Panc1 (cell line): ENCODE measurements around the gene MYRF. TPM values are rescaled to one million over a fixed set of nuclear protein-coding genes. Genes with fewer than 3 reads are reported as not detected.

ENCODE experiments used
- ATAC-seq: fragments of 200-7000 bp; cut with Tn5 transposase; 2 replicates; pipeline ENCODE4 v1.9.1; 2020; ENCODE audit warnings: mild to moderate bottlenecking, moderate library complexity
- BruUV-seq: library from RNA; stranded (reverse); fragments of 400-500 nt; replicated peaks from 2 replicates; lab custom pipeline; 2021; lab: Mats Ljungman, UMichigan
- CTCF ChIA-PET: fragments of 300-600 bp; sonication (Branson Sonifier 250); formaldehyde crosslinking; loops from one replicate; lab custom pipeline; 2022; ENCODE audit warnings: antibody characterized with exemption; lab: Charles Lee
- POLR2A ChIA-PET: fragments of 300-600 bp; sonication (Branson Sonifier 250); formaldehyde crosslinking; loops from one replicate; lab custom pipeline; 2022; ENCODE audit warnings: antibody characterized with exemption; lab: Charles Lee
- DNase-seq: peaks from one replicate; pipeline ENCODE4 v3.0.0-alpha.2; 2010; ENCODE audit warnings: low read depth, low spot score
- H3K27ac ChIP-seq: 2 replicates; pipeline ENCODE4 v1.5.1; 2011; ENCODE audit warnings: mild to moderate bottlenecking, low read length, inconsistent platforms
- H3K27me3 ChIP-seq: fragments of 200-500 bp; sonication (Bioruptor generic); 2 replicates; pipeline ENCODE4 v1.6.0; 2014; ENCODE audit warnings: low read length, inconsistent platforms; ENCODE audit not compliant: control insufficient read depth, insufficient read depth
- H3K36me3 ChIP-seq: fragments of 200-500 bp; sonication (Bioruptor generic); 2 replicates; pipeline ENCODE4 v1.5.1; 2014; ENCODE audit warnings: inconsistent platforms, mild to moderate bottlenecking, low read length, moderate library complexity; ENCODE audit not compliant: control insufficient read depth, insufficient read depth
- H3K4me1 ChIP-seq: 2 replicates; pipeline ENCODE4 v1.5.1; 2011; ENCODE audit warnings: inconsistent platforms, mild to moderate bottlenecking, low read length, moderate library complexity; ENCODE audit not compliant: control insufficient read depth, insufficient read depth
- H3K4me3 ChIP-seq, 2 experiments: 2 replicates each; pipeline ENCODE4 v1.5.1; 2011 to 2012; ENCODE audit warnings: low read depth in 2 of 2, low read length in 2 of 2, mild to moderate bottlenecking in 2 of 2, inconsistent platforms in 1 of 2, moderate library complexity in 1 of 2
- H3K9me3 ChIP-seq: fragments of 200-500 bp; sonication (Bioruptor generic); 2 replicates; pipeline ENCODE4 v1.5.1; 2014; ENCODE audit warnings: low read depth, mild to moderate bottlenecking, inconsistent platforms, low read length, moderate library complexity; ENCODE audit not compliant: control insufficient read depth, insufficient read depth
- CTCF ChIP-seq: fragments of 450-650 bp; IDR thresholded peaks from 2 replicates; pipeline ENCODE4 v1.5.1; 2017; ENCODE audit warnings: mild to moderate bottlenecking
- POLR2AphosphoS5 ChIP-seq: IDR thresholded peaks from 2 replicates; pipeline ENCODE4 v1.6.1; 2012; ENCODE audit warnings: mild to moderate bottlenecking, low read depth, low read length, moderate library complexity
- REST ChIP-seq, 2 experiments: IDR thresholded peaks; 2 replicates each; pipeline ENCODE4 v1.6.1; 2011 to 2012; ENCODE audit warnings: low read depth in 2 of 2, control low read depth in 1 of 2, low read length in 1 of 2, mild to moderate bottlenecking in 1 of 2, moderate library complexity in 1 of 2; ENCODE audit not compliant: insufficient read depth in 1 of 2
- TCF7L2 ChIP-seq: IDR thresholded peaks from 2 replicates; pipeline ENCODE4 v1.6.1; 2011; ENCODE audit warnings: mild to moderate bottlenecking, low read depth, low read length, inconsistent platforms
- in situ Hi-C: cut with HindIII; loops from 2 replicates; pipeline ENCODE4 v1.10.0; 2016; ENCODE audit warnings: low sequenced_read_pairs, low pct_unique_long_range_greater_than_20kb
- intact Hi-C: fragments of 100-400 bp; cut with micrococcal nuclease; formaldehyde crosslinking; loops from one replicate; pipeline ENCODE4 v1.10.0; 2022; ENCODE audit not compliant: unreplicated experiment
- total RNA-seq: library from RNA; stranded (reverse); gene quantifications from one replicate; pipeline ENCODE4 v1.2.1, GENCODE V29; 2021; ENCODE audit not compliant: unreplicated experiment

MYRF gene
- total RNA-seq, 1 experiment from 2014 or later: 2.8 TPM

- Histone ChIP-seq H3K4me1 (no peaks in the 10 kb centered on the region), H3K36me3 (no peaks in the 10 kb centered on the region), H3K4me3 (no peak overlapping the region), H3K27ac (no peak overlapping the region), H3K9me3 (no peaks in the 10 kb centered on the region), H3K27me3 (no peaks in the 10 kb centered on the region)
- ChIA-PET POLR2A (no interaction called here), CTCF (no interaction called here)
- in situ Hi-C loops (no loop called here), intact Hi-C loops (no loop called here)
- no TSS peak for BruUV-seq
- TF ChIP-seq TCF7L2: no peak
- no peak for TF ChIP-seq REST (IDR thresholded peaks at IDR 0.05; ENCODE audit: insufficient read depth in 1 of 2, low read depth in 2 of 2, low read length in 1 of 2)
- DNase-seq: no peak
- no peak for ATAC-seq
Measured at GRCh38 chr11:61711037-61711436, 41.4 kb upstream of the MYRF start.

- CTCF ChIA-PET: no interaction called here
- no peak for ATAC-seq
- Histone ChIP-seq H3K27me3 (no peaks in the 10 kb centered on the region), H3K36me3 (no peaks in the 10 kb centered on the region), H3K9me3 (no peaks in the 10 kb centered on the region), H3K4me3 (no peak overlapping the region), H3K27ac (no peak overlapping the region), H3K4me1 (no peaks in the 10 kb centered on the region)
- BruUV-seq: no TSS peak
- no peak for TF ChIP-seq POLR2AphosphoS5
- no peak for TF ChIP-seq CTCF
- no peak for TF ChIP-seq REST (IDR thresholded peaks at IDR 0.05; ENCODE audit: insufficient read depth in 1 of 2, low read depth in 2 of 2, low read length in 1 of 2)
- DNase-seq: no peak
- POLR2A ChIA-PET: no interaction called here
- in situ Hi-C loops (no loop called here), intact Hi-C loops (no loop called here)
Measured at GRCh38 chr11:61711498-61711897, 40.9 kb upstream of the MYRF start.
